ENCODE data around the gene SPATS1.

GRCh38 chr6:44292661-44293365 is 49.6 kb upstream of the SPATS1 start:
- TF ChIP-seq POLR2A (IDR thresholded peaks at IDR 0.05) (no peak), EP300 (IDR thresholded peaks at IDR 0.05) (no peak), CTCF (IDR thresholded peaks at IDR 0.05) (no peak)

Measured in tibial nerve (tissue), 4 donors.